H1 (cell line): ENCODE results near the gene RHOBTB3. TPM values are rescaled to one million over a fixed set of nuclear protein-coding genes. Genes with fewer than 3 reads are reported as not detected.

ENCODE experiments used
- BCL11A ChIP-seq, 2 experiments: IDR thresholded peaks; one replicate each; pipeline ENCODE4 v1.6.1; 2011; ENCODE audit warnings: low read depth in 2 of 2, low read length in 2 of 2, mild to moderate bottlenecking in 2 of 2
- EGR1 ChIP-seq: IDR thresholded peaks from 2 replicates; pipeline ENCODE4 v1.6.1; 2011; ENCODE audit warnings: low read depth, low read length, borderline replicate concordance
- NANOG ChIP-seq: IDR thresholded peaks from 2 replicates; pipeline ENCODE4 v1.6.1; 2011; ENCODE audit warnings: low read length, low read depth, mild to moderate bottlenecking, inconsistent platforms; ENCODE audit not compliant: insufficient read depth, poor library complexity, severe bottlenecking
- POLR2A ChIP-seq, 2 experiments: IDR thresholded peaks; 1 replicate in 1 of 2; 2 replicates in 1 of 2; pipeline ENCODE4 v1.6.1; 2011; ENCODE audit warnings: low read depth in 2 of 2, low read length in 2 of 2, mild to moderate bottlenecking in 2 of 2; ENCODE audit errors: control extremely low read depth in 1 of 2
- SAP30 ChIP-seq: fragments of 300-600 bp; sonication (generic); IDR thresholded peaks from 2 replicates; pipeline ENCODE4 v1.7.1; 2012; ENCODE audit warnings: low read length, moderate library complexity, mild to moderate bottlenecking, inconsistent platforms; ENCODE audit not compliant: insufficient read depth, insufficient replicate concordance
- SIX5 ChIP-seq: IDR thresholded peaks from 2 replicates; pipeline ENCODE4 v1.6.1; 2011; ENCODE audit warnings: mild to moderate bottlenecking, low read depth, low read length
- polyA plus RNA-seq, 7 experiments: library from polyadenylated mRNA; depleted of rRNA in 3 of 7; stranded (reverse) in 5 of 7; unstranded in 2 of 7; fragments of >200 nt in 5 of 7; fragments of 200-250 nt in 2 of 7; gene quantifications; 1 replicate in 5 of 7; 2 replicates in 1 of 7; 4 replicates in 1 of 7; pipeline versions ENCODE4 v1.2.1 to v1.2.3, GENCODE V29; 2011 to 2013; ENCODE audit warnings: missing spikeins in 2 of 7, mixed read lengths in 2 of 7
- total RNA-seq: library from RNA; stranded (reverse); fragmentation: NEBNext Ultra II Directional; extraction: Animal tissue kit (Norgen Biotek cat#: 25700); gene quantifications from 2 replicates; pipeline ENCODE4 v1.2.1, GENCODE V29; 2021
- TF ChIP-seq, protein P1 (sequence below): fragments of 300-600 bp; sonication (generic); IDR thresholded peaks from 2 replicates; pipeline ENCODE4 v1.7.1; 2012; ENCODE audit warnings: low read length, moderate library complexity, mild to moderate bottlenecking, inconsistent platforms; ENCODE audit not compliant: insufficient replicate concordance

Gene RHOBTB3
- total and polyA plus RNA-seq, 2 of the 8 experiments (the other 6 are each of a cell fraction or from before 2014, with no cell fraction given): 8.2 to 17.5 TPM

- TF ChIP-seq, protein P1, sequence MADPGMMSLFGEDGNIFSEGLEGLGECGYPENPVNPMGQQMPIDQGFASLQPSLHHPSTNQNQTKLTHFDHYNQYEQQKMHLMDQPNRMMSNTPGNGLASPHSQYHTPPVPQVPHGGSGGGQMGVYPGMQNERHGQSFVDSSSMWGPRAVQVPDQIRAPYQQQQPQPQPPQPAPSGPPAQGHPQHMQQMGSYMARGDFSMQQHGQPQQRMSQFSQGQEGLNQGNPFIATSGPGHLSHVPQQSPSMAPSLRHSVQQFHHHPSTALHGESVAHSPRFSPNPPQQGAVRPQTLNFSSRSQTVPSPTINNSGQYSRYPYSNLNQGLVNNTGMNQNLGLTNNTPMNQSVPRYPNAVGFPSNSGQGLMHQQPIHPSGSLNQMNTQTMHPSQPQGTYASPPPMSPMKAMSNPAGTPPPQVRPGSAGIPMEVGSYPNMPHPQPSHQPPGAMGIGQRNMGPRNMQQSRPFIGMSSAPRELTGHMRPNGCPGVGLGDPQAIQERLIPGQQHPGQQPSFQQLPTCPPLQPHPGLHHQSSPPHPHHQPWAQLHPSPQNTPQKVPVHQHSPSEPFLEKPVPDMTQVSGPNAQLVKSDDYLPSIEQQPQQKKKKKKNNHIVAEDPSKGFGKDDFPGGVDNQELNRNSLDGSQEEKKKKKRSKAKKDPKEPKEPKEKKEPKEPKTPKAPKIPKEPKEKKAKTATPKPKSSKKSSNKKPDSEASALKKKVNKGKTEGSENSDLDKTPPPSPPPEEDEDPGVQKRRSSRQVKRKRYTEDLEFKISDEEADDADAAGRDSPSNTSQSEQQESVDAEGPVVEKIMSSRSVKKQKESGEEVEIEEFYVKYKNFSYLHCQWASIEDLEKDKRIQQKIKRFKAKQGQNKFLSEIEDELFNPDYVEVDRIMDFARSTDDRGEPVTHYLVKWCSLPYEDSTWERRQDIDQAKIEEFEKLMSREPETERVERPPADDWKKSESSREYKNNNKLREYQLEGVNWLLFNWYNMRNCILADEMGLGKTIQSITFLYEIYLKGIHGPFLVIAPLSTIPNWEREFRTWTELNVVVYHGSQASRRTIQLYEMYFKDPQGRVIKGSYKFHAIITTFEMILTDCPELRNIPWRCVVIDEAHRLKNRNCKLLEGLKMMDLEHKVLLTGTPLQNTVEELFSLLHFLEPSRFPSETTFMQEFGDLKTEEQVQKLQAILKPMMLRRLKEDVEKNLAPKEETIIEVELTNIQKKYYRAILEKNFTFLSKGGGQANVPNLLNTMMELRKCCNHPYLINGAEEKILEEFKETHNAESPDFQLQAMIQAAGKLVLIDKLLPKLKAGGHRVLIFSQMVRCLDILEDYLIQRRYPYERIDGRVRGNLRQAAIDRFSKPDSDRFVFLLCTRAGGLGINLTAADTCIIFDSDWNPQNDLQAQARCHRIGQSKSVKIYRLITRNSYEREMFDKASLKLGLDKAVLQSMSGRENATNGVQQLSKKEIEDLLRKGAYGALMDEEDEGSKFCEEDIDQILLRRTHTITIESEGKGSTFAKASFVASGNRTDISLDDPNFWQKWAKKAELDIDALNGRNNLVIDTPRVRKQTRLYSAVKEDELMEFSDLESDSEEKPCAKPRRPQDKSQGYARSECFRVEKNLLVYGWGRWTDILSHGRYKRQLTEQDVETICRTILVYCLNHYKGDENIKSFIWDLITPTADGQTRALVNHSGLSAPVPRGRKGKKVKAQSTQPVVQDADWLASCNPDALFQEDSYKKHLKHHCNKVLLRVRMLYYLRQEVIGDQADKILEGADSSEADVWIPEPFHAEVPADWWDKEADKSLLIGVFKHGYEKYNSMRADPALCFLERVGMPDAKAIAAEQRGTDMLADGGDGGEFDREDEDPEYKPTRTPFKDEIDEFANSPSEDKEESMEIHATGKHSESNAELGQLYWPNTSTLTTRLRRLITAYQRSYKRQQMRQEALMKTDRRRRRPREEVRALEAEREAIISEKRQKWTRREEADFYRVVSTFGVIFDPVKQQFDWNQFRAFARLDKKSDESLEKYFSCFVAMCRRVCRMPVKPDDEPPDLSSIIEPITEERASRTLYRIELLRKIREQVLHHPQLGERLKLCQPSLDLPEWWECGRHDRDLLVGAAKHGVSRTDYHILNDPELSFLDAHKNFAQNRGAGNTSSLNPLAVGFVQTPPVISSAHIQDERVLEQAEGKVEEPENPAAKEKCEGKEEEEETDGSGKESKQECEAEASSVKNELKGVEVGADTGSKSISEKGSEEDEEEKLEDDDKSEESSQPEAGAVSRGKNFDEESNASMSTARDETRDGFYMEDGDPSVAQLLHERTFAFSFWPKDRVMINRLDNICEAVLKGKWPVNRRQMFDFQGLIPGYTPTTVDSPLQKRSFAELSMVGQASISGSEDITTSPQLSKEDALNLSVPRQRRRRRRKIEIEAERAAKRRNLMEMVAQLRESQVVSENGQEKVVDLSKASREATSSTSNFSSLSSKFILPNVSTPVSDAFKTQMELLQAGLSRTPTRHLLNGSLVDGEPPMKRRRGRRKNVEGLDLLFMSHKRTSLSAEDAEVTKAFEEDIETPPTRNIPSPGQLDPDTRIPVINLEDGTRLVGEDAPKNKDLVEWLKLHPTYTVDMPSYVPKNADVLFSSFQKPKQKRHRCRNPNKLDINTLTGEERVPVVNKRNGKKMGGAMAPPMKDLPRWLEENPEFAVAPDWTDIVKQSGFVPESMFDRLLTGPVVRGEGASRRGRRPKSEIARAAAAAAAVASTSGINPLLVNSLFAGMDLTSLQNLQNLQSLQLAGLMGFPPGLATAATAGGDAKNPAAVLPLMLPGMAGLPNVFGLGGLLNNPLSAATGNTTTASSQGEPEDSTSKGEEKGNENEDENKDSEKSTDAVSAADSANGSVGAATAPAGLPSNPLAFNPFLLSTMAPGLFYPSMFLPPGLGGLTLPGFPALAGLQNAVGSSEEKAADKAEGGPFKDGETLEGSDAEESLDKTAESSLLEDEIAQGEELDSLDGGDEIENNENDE: no peak
- TF ChIP-seq POLR2A (IDR thresholded peaks at IDR 0.05; ENCODE audit: control extremely low read depth in 1 of 2, low read depth in 2 of 2, low read length in 2 of 2) (no peak), SIX5 (no peak), EGR1 (no peak), NANOG (no peak), SAP30 (no peak), BCL11A (IDR thresholded peaks at IDR 0.05; ENCODE audit: low read depth in 2 of 2, low read length in 2 of 2) (no peak)
Measured at GRCh38 chr5:95770830-95771708, 39.9 kb downstream of the RHOBTB3 start (continued).
